Endometrium (tissue), 2 donors: ENCODE results near the gene PIK3R1.

Experiments
- FAIRE-seq: peaks from 2 replicates; lab custom pipeline; 2012; peaks lifted over from hg19 to GRCh38; lab: Jason Lieb, UNC
- donor health status: control.
- donor health status: control.

PIK3R1 gene

DNA sequence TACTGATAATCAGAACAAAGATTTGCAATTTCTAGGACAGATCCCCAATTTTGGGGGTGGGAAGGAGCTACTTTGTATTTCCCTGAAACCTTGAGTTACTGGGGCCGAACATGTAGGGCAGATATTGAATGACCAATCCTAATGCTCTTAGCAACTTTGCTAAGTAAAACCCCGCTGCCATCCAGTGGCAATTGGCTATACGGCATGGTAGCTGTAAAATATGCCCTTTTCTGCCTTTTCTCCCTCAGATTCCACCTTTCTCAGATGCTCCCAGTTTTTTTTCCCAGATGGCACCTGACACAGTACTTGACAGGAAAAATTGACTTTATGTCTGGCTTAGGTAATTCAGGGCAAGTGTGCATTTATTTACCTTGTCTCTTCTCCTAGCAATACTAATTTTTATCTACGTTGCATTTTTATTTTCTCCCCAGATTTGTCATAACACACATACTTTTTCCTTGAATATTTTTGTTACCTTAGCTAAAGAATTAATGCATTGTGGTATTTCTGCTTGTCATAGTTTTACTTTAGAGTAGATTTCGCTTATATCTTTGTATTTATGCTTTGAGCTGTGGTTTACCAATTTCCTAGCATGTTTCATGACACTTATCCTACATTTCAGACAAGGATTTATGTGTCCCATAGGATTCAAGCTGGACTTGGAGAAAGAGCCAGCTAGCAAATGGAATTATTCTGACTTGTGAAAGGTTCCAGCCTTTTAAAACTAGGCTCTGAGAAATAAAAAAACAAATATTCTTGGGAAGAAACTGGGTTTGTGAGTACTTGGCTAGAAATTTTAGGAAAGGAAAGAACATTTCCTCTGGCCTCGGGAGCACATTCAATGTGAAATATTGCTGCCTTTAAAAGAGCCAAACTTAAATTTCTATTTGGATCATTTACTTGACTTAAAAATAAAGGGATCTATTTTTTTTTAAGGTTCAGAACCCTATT lies 37.4 kb downstream of the PIK3R1 start:
- FAIRE-seq, result peak; percentile 21

DNA sequence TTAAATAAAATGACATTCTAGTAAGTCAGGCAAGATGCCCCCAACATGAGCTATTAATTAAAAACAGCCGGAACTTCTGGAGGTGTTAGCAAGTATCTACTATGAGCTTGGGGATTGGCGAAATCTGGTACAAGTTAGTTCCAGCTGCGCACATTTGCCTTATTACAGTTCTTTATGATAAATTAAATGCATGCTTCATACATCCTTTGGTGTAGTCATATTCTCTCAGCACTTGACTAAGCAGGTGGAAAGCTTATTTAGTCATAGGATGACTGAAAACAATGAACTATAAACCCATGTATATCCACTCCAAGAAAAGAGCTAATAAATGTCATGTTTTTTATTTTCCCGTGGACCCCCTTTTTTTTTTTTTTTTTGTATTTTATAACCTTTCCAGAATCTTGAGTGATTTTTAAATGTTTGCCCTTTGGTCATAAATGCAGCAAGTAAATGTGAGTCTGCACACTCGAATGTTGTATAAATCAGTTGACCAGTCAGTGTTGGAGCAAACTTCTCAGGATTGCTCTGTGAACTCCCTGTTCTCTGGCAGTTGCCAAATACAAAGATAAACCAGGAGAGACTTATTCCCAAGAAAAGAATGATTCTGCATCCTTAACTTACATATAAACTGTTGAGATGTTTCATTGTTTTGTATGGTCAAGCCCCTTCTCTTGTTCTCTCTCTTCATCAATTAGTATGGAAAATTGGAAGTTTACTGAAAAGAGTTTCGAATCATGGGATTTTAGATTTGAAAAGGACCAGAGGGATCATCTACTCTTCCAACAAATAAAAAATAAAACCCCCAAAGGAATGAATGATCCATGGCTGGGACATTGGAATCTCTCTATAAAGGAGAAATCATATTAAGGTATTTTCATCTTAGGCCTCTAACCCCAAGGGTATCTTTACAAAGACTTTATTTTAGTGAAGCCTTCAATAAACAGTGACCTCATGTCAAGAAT lies 38.3 kb downstream of the PIK3R1 start:
- no peak for FAIRE-seq

DNA sequence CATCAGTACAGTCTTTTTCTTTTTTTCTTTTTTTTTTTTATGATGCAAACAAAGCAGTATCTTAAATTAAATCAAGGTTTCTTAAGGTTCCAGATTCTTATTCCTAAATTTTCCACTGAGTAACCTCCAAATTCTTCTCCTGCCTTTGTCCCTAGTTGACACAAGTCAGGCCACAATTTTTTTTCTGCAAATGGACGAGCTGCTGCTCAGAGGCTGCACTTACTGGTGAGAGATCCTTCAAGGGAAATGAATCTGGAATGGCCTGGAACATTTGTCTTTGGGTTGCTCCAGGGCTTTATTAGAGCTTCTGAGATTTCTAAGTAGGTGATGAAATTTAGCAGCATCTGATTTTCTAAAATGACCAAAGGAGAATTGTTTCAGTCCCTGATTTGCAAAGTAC lies 39.3 kb downstream of the PIK3R1 start:
- FAIRE-seq, result no peak

DNA sequence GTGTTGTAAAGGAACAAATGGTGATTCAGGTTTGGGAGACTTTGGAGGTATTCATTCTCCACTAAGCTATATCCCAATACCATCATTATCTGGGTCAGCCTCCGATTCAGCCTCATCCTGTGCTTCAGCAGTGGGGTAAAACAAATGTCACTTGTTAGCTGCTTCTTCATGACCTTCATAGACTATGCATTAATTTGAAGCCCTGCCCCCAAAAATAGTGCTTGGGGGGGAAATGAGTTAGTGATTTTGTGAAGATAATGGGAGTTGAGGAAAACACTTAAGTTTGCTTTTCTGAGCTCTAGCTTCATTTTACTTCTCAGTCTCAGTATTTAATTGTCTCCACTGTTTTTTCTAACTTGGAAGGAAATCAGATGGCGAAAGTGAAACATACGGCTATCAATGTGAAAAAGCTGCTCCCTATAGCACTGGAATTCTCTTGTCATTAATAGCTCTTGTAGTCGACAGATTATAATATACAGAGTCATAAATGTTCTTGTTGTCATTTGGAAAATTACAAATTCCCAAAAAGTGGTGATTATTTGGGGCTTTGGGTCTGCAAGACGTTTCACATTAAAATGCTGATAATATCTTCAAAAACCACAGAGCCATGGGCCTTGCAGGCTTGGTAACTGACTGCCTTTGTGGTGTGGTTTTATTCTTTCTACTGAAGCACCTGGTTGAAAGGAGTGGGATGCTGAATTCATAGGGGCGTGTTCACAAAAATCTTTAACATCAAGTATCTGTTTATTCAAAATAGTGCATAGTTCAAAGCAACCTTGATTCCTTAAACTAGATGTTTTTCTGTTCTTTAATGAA lies 40.0 kb downstream of the PIK3R1 start:
- FAIRE-seq, result peak; percentile 33

DNA sequence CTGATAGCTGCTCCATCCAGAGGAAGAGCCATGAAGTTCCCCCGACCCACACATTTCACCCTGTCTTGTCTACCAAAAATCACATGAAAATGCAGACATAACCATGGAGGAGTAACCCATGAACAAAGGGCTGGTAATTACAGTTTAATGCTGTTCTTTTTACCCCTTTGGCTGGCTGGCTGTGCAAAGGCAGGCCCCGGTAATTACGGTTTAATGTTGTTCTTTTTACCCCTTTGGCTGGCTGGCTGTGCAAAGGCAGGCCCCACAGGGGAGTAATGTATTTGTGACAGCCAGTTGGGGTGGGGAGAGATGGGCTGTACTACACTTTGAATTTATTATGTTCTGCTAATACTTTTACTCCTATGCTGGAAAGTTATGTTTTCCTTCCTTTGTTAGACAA lies 41.7 kb downstream of the PIK3R1 start:
- FAIRE-seq, result peak; percentile 64

DNA sequence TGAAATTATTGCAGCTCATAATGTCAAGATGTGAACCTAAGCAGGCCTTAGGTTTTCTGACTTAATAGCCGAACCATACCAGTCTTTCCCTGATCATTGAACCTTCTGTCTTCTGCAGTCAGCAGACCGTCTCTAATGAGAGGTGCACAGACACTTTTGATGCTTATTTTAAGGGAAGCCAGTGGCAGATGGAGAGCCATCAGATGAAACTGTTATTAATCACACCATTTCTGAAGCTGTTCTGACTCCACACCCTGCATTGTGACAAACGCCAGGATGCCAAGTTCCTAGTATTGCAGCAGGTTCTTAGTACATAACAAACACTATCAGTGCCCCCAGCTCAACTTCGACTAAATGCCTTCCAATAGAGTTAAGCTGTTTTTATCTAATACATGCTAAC lies 43.0 kb downstream of the PIK3R1 start:
- FAIRE-seq, result no peak

DNA sequence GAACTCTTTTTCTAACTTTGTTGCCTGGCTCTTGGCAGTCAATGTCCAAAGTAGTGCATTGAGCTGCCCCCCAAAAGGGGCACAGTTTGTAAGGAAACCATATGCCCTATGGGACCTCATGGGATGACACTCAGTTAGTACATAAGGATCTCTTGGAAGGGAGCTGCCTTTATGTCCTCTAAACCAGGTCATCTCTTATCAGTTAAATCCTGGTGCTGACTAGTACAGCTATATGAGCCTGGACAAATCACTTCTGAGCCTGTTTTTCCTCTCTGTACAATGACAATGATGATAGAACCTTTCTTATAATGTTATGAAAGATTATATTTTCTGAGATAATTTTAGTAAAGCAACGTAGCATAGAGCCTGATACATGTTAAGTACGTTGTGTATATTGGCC lies 44.1 kb downstream of the PIK3R1 start:
- FAIRE-seq, result no peak

DNA sequence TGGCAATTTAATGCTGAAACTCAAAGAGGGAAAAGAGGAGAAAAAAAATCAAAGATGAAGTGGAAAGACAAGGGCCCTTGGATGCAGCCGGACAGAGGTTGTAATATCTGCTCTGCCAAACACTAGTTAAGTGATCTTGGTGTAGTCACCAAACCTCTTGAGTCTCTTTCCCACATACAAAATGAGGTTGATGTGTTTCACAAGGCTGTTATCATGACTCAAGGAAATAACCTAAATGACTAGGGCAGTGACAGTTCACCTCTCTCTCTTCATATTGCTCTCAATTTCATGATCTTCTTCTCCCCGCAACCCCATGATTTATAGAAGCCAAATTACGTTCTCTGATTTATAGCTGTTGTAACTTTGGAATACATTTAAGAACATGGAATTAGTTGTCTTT lies 44.9 kb downstream of the PIK3R1 start:
- no peak for FAIRE-seq

DNA sequence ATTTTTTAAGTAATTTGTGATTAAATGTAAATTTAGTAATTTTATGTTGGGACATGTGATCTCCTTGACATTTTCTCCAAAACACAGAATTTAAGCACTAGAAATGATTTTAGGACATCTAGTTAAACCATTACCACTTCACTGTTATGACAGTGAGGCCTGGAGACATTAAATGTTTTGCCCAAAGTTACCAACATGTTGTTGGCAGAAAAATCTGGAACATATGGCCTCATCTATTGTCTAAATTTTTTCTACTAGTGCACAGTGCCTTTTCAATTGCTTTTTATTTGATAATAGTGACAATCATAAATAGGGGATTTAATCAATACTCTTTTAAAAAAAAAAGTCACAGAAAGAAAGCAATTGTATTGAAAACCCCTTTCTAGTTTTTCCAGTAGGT lies 45.6 kb downstream of the PIK3R1 start:
- FAIRE-seq, result no peak

DNA sequence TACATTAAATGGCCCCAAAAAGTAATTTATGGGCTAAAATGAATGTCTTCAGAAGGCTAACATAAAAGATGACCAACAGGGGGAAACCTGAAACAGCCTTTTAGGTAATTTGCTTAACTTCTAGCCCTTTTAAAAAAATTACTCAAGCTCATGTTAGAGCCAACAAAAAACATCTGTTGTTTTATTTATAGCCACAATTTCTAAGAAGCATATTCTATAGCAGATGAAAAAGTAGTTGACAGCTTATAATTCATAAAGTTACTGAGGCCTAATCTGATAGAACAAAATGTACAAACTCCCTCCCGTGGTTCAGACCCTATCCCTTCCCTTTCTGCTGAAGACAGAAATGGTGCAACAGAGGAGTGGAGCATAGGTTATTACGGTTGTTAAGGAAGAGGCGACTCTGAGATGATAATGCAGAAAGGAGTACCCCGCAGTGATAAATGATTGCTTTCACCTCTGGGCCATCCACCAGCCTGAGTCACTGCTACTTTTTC lies 46.1 kb downstream of the PIK3R1 start:
- FAIRE-seq, result no peak

DNA sequence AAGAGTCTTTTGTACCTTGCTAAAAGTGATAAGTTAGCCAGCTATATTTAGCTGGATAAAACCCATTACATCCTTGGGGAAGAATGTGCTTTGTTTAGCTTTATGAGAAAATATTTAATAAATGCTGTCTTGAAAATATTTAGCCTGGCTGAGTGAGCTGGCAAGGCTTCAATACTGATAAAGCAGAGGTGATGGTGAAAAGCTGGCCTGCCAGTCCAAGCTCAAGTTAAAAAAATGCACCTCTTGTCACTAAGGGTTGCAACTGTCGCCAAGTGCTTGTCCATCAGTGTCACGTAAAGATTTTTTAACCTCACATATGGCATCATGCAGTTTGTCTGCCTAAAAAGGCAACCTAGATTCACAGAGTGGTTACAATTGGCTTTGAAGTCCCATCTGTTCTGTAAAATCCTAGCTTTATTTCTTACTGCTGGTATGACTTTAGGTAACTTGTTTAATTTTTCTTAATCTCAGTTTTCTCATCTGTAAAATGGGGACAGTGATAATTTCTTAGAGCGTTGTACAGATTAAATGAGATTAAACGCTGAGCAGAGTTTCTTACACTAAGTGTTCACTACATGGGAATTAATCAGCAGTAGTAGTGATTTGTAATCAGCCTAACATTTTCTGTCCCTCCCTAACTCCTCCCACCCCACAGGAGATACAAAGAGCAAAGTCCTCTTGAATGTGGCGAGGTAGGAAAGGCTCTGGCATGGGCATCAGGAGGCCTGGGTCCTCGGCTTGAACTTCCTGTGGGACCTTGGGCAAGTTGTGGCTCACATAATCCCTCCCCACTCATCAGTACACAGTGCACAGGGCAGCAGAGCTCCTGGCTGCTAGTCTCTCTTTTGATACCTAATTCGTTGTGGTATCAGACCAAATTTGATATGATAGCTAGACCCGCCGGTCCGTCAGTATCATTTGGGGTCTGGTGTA lies 48.7 kb downstream of the PIK3R1 start:
- FAIRE-seq, result no peak

DNA sequence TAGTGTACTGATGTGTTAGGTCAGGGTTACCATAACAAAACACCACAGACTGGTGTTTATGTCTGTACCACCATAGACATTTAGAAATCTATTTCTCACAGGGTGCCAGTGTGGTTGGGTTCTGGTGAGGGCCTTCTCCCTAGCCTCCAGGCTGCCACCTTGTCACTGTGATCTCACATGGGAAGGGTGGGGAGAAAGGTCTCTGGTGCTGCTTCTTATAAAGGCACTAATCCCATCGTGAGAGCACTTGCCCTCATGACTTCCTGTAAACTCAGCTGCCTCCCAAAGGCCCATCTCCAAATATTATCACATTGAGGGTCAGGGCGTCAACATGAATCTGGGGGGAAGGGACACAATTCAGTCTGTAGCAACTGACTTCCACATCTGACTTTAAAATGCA lies 49.8 kb downstream of the PIK3R1 start:
- no peak for FAIRE-seq

DNA sequence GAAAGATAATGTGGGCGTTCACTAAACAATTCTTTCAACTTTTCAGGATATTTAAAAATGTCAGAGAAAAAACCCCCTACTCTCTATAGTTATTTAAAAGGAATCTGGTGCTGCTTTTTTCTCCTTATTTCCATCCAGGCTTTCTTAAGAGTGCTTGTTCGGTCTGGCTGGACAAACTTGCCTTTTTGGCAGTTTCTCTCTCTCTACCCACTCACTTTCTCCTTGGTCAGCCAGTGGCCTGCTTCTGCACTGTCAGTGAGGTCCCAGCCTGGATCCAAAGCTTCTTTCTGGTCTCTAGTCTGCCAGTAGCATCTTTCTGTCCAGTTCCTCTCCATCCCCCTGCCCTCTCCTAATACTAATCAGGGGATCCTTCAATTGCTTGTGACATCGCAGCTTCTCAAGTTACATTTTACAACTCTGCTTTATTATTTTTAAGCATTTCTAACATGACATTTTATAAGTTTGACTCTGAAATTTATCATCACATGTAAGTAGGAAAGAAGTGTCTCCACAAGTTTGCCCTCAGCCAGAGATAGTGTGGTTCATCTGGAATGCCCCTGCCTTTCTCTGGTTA lies 50.4 kb downstream of the PIK3R1 start:
- FAIRE-seq, result no peak

DNA sequence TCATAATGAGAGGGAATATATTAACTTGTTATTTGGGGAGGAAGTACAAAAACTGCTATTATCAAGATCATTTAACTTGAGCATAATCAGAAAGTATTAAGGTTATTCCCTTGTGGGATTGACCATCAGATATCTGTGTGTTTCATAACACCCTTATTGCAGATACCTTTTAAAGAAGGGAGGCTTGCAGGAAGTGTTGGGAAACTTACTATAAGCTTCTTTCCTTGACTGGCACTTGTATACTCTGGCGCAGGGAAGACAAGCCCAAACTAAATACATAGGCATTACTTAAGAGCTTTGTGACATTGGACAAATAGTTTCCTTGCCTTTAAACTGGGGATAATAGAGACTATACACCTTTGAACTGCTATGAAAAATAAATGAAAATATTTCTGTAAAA lies 50.9 kb downstream of the PIK3R1 start:
- FAIRE-seq, result no peak

DNA sequence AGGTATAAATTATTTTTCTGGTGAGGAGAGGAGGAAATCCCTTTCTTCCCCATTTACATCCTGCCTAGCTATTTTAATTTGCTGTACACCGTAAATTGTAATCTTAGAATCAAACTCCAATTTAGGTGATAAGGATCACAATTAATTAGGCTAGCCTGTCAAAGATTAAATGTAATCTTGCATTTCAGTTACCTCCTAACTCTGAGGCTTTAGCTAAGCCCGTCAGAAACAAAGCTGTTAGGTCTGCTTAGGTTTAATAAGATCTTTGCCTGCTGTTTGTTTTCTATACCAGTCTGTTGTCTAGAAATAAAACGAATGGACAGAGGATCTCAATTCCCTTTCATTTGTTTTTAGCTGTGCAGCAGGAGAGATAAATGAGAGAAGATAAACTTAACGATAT lies 51.5 kb downstream of the PIK3R1 start:
- no peak for FAIRE-seq

DNA sequence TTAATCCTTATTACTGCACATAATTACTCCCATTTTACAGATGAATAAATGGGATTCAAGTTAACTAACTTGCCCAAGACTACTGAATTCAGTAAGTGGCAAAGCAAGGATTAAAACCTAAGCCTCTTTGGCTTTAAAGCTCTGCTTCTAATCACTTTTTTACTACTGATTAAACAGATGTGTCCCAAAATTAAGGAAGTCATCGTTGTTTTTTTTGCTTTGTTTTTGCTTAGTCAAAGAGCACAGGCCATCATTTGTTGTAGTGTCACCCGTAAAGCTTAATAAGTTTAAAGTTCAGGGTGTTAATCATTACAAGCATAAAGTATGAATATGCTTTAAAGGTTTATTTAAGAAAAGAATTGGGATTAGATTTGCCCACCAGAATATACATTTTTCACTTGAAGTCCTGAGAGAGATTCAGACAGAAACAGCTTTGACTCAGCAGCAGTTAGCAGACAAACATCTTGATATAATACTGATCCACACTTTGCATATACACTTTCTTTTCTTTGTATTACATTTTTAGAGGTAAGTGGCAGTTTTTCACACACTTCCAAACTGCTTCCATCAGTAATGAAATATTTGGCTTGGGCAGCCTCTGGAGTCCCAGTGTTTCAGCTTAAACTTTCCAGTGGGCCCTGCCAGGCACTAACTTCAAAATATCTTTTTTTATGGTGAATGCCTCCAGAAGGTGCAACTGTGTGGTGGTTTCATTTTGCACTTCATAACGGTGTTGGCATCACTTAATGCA lies 52.7 kb downstream of the PIK3R1 start:
- FAIRE-seq, result peak; percentile 4

DNA sequence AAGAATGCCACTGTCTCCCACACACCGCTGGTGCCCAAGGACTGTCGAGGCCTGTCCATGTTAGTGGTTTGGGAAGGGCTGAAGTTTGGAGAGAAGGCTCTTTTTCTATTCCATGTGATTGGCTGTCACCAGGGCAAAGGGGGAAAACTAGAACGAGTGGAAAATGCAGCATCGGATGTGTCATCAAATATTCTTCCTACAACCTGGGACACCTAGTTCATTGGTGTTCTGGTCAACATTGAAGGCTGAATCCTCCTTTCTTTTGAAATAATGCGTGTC lies 53.2 kb downstream of the PIK3R1 start:
- no peak for FAIRE-seq

DNA sequence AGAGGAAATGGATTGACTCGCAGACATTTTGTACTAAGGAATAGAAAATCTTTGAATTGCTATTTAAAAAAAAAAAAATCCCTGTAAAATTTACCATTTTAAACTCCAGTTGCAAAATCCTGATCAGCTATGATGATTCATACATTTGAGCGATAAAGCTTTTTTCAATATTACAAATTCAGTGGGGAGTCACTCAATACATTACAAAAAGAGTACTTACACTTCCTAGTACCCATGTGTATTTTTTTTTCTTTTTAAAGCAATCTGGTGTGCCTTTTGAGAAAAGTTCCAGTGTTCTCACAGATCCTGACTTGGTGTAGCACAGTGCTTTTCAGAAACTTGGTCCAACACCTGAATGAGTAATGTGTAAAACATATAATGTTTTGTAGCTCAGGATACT lies 54.3 kb downstream of the PIK3R1 start:
- FAIRE-seq, result no peak

DNA sequence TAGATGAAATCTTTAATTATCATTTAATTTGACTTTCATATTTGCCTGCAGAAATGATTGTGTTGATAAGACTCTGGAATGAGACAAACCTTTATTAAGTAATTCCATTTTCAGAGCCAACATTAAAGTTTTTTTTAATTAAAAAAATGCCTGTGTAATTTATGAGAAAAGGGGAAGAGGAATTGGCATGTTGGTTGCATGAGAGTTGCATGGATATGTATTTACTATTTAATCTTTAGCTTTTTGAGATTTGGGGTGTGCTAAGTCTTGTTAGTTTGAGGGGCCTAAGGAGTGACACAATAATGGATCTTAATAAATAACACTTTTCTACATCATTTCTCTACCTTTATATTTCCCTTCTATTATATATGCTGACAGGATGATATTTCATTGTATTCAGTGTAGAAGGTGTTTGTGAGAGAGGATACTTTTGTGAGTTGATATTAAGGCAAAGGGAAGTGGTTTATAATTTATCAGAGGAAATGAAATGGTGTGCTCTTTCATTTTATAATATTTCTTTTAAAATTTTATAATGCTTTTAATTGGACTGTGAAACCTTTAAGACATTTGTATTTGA lies 54.9 kb downstream of the PIK3R1 start:
- FAIRE-seq, result no peak

DNA sequence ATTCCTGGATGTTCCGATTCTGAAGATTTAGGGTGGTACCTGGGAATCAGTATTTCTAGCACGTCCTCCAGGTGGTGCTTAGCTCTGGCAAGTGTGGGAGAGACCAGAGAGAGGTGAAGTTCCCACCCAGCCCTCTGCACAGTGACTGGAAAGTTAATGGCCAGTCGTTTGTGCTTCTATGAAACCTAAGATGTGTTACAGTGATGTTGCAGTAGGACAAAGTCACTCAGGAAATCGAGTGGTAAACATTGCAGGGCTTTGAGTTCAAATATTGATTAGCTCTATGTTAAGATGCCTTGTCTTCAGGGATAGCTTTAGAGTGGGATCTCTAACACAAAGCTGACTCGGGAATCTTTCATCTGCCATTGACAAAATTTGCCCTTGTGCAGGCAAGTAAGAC lies 55.6 kb downstream of the PIK3R1 start:
- no peak for FAIRE-seq
